G401 (cell line): Measurements from ENCODE around the gene CTNNA3. TPM values are rescaled to one million over a fixed set of nuclear protein-coding genes. Genes with fewer than 3 reads are reported as not detected.
A peak's percentile ranks its signal among the peaks of the same experiment; 100 is the strongest.

Source experiments
- DNase-seq: peaks from one replicate; pipeline ENCODE4 v3.0.0-alpha.2; 2015; ENCODE audit warnings: low spot score
- in situ Hi-C: cut with HindIII; loops from 2 replicates; pipeline ENCODE4 v1.10.0; 2016; ENCODE audit warnings: low sequenced_read_pairs, mixed read lengths
- total RNA-seq: library from RNA; depleted of rRNA; stranded (reverse); fragments of >200 nt; shearing (Covaris generic); gene quantifications from 2 replicates; pipeline ENCODE4 v1.2.3, GENCODE V29; 2014

The CTNNA3 gene
- total RNA-seq, 1 experiment from 2014 or later: not detected

DNA sequence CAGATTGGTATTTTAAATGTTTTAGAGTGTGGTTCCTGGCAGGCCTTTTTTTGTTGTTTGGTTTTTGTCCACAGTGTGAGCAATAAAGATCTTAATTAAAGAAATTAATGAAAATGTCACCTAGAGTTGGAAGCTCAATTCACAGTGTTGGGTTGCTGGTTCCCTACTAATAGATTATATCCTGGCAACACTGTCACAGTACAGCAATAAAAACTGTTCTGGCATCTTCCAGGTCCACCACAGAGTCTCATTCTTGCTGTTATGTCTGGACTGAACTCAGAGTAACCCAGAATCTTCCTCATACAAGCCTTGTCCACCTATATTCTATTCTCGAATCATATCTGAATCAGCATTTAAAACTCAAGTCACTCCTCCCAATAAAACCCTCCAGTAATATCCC is 982.6 kb downstream of the CTNNA3 start:
- DNase-seq: no peak
- in situ Hi-C loops: no loop called here

DNA sequence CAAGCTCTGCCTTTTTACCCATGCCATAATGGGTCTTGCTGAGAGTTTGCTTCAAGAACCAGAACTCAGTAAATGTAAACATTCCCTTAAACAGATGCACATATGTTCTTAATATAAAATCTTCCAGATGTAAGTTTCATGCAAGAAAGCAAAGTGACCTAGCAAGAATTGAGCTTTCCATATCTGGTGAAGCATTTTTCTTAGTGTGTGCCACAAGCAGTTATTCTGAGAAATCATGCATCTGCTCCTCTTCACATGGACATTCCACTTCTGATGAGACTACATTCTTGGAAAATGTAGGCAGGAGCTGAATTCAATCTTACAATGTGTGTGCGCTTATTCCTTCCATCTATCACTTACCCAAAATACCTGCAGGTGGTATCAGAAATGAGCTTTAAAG is 997.9 kb downstream of the CTNNA3 start:
- no peak for DNase-seq
- in situ Hi-C loops: no loop called here

DNA sequence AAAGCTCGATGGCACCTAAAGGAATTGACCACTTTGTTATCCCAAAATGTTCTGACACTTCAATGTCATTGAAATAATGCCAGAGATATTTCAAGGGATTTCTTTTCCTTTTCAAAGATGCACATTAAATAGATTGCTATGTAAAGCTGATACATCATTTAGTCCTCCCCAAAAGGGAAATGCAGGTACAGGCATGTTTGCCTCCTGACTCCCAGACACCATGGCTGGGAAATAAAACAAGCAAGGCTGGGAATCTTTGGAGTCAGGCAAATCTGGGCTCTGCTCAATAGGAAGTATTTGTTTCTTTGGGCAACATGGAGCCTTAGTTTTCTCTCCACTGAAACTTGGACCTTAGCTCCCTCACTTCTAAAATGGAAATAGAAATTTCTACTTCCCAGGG is 1000.9 kb downstream of the CTNNA3 start:
- in situ Hi-C loops: no loop called here

DNA sequence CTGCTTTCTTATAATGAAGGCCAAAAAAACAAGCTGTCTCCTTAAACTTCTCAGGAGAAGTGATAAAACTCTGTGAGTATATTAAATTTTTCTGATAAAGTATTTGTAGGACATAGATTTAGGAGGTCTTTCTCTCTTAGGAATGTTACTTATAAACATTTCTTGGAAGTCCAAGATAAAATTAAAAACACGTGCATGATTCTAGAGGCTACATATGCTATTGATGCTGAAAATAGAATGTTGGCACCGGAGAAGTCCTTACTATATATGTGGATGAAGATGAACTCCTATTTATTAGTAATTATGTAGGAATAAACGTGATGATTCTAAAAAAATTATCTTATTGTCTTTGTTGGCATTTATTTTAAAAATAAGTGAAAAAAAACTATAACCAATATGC is 1011.4 kb downstream of the CTNNA3 start:
- DNase-seq: no peak
- in situ Hi-C loops: no loop called here

More for the DNA sequence above, 1000.9 kb downstream of the CTNNA3 start:
- no peak for DNase-seq

DNA sequence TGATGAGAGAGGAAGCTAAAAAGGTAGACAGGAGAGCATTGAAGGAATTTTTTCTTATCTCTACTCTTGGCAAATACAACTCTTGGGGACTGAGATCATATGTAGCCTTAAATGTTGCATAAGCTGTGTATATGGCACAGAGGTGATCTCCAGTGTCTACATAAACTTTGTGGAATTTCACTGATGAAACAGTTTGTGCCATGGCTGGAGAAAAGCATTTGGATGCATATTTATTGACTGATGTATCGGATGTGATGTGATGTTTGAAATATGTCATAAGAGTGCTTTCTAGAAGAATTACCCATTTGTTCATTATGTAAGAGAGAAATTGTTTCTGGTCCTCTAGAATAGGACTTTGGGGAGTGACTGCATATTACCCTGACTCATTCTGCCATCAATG is 1015.1 kb downstream of the CTNNA3 start:
- in situ Hi-C loops: no loop called here
- DNase-seq: no peak

DNA sequence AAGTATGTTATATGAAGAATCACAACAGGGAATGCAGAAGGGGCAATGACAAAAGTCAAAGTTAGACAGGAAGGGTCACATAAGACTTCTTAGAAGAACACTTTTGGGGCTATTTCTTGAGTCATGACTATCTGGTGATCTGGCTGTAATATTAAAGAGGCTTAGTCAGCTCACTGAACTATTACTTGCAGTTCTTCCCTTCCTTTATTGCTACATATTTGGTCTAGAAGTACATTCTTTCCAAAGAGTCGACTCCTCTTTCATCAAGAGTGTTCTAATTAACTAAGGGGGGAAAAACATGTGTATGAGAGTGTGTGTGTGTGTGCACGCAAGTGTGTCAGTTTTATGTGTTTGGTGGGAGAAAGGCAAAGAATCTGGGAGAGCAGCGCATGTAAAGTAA is 1017.5 kb downstream of the CTNNA3 start:
- in situ Hi-C loops: no loop called here
- DNase-seq: no peak

DNA sequence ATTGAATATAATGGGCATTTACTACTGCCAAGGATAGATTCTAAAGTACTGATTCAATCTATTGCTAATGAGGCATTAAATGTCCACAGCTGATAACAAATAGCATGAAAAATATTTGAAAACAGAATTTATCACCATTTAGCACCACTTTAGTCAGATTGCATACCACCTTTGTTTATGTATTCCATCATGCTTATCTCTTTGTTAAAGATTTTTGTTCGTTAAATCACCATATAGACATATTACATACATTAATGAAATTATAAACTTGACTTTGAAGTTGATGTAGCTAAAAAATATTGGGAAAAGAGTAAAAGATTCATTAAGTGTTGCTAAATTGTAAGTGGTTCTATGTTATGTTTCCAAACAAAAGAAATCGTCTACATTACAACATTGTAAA is 1022.9 kb downstream of the CTNNA3 start:
- in situ Hi-C loops: no loop called here
- no peak for DNase-seq

DNA sequence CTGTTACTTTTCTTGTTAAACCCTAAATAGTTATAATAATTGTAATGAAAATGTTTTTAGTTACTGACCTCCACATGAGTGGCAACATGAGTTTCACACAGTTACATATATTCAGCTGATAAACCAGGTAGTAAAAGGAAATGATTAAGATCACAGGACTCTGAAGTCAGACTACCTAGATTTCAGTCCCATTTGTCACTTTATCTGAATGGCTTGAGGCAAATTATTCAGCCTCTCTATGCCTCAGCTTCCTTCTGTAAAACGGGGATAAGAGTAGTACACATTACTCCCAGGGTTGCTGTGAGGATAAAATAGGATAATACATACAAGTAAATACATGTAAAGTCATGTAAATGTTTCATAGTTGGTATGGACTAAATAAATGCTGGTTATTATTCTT is 1024.4 kb downstream of the CTNNA3 start:
- no peak for DNase-seq
- in situ Hi-C loops: no loop called here

DNA sequence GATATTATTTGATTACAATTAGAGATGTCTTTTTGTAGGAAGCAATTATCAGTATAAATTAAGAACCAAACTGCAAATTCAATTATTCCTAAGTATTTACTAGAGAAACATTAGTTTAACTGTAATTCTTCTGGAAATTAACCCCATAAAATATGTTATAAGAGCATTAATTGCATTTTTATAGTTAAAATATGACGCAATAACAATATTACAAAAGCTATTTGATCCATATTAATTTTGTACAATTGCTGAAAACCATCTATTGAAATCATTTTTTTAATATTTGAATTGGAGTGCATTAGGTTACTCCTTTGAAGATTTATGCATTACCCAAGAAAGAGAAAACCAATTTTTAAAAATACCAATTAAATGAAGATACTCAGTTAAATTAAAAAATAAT is 1024.9 kb downstream of the CTNNA3 start:
- in situ Hi-C loops: no loop called here
- no peak for DNase-seq

DNA sequence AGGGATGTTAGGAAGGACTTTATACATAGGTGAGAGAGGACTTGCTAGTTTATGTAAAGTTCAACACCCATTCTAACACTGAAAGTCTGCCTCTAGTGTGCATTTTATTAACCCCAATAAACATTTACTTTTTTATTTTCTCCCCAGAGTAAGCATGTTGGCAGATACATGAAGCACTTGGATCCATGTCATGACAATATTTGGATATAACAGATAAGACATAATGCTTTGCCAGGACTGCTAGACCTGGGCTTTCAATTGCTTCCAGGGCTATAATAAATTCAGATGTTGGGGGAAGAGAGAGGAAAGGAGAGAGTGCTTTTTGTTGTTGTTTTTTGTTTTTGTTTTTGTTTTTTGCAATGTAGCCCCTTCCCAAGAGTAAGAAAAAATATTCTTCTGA is 1039.5 kb downstream of the CTNNA3 start:
- no peak for DNase-seq
- in situ Hi-C loops: no loop called here

DNA sequence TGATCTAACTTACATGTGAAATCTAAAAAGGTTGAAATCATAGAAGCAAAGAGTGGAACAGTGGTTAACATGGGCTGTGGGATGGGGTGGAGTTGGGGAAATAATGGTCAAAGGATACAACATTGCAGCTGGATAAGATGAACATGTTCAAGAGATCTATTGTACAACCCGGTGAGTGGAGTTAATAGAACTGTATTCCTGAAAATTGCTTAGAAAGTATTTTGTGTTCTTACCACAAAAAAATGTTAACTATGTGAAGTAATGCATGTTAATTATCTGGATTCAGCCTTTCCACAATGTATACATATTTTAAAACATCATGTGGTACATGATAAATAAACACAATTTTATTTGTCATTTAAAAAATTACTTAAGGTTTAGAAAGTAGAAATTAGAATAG is 1041.1 kb downstream of the CTNNA3 start:
- no peak for DNase-seq
- in situ Hi-C loops: no loop called here

DNA sequence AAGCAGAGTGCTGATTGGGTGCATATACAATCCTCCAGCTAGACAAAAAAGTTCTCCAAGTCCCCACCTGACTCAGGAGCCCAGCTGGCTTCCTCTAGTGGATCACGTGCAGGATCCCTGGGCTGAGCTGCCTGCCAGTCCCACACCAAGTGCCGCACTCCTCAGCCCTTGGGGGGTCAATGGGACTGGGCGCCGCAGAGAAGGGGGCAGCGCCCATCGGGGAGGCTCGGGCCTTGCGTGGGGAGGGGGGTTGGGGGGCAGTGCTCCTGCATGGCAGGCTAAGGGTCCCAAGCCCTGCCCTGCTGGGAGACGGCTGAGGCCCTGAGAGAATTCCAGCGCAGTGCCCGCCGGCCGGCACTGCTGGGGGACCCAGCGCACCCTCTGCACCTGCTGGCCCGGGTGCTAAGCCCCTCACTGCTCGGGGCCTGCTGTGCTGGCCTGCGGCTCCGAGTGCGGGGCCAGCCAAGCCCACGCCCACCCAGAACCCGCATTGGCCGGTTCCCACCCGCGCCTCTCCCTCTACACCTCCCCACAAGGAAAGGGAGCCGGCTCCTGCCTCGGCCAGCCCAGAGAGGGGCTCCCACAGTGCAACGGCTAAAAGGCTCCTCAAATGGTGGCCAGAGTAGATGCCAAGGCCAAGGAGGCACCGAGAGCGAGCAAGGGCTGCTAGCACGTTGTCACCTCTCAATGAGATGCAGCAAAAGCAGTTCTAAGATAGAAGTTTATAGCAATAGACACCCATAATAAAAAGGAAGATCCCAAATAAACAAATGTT is 1044.5 kb downstream of the CTNNA3 start:
- DNase-seq: no peak
- in situ Hi-C loops: no loop called here

DNA sequence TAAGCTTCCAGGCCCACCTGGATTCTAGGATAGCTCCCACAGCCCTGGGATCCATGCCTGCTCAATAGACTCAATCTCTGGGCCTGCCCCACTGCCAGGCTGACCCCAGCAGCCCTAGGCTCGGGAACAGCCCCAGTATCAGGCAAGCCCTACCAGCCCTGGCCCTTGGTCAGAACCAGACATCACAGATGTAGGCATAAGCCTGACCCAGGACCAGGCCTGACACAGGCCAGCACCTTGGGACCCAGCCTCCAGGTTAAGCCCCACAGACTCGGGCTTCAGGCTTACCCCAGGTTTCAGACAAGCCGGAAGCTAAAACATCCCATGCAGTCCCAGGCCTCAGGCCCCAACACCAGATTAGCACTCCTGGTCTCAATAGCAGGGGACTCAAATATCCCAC is 1046.4 kb downstream of the CTNNA3 start:
- in situ Hi-C loops: no loop called here

DNA sequence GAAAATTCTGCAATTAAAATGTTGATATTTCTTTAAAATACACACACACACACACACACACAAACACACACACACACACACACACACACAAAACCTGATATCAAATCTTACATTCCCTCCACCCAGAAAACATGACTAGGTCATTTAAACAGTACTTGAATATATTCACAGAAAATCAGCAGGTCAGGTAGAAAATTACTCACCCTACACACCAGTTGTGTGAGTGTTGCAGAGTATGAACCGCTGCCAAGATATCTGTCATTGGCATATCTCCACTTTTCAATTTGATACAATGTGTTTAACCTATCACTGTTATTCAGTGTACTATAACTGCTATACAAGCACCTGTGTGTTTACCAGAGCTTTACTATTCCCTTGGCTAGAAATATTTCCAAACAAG is 1053.8 kb downstream of the CTNNA3 start:
- in situ Hi-C loops: no loop called here
- no peak for DNase-seq

More for the DNA sequence above, 1046.4 kb downstream of the CTNNA3 start:
- DNase-seq: no peak

DNA sequence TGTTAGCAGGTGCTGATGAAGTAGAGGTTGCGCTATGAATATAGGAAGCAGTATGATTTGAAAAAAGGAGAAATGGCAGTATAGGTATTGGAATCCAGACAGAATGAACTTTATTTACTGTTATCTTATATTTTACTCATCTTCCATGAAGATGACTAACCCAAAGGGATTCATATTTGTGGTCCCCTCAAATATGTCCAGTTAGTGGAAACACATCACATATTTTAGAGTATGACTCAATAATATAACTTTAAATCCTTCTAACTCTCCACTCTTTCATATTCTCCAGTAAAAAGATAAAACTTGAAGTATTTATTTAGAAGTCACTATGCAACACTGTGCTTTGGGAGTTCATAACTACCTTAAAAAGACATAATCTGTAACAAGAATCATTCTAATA is 1056.6 kb downstream of the CTNNA3 start:
- in situ Hi-C loops: no loop called here
- no peak for DNase-seq

DNA sequence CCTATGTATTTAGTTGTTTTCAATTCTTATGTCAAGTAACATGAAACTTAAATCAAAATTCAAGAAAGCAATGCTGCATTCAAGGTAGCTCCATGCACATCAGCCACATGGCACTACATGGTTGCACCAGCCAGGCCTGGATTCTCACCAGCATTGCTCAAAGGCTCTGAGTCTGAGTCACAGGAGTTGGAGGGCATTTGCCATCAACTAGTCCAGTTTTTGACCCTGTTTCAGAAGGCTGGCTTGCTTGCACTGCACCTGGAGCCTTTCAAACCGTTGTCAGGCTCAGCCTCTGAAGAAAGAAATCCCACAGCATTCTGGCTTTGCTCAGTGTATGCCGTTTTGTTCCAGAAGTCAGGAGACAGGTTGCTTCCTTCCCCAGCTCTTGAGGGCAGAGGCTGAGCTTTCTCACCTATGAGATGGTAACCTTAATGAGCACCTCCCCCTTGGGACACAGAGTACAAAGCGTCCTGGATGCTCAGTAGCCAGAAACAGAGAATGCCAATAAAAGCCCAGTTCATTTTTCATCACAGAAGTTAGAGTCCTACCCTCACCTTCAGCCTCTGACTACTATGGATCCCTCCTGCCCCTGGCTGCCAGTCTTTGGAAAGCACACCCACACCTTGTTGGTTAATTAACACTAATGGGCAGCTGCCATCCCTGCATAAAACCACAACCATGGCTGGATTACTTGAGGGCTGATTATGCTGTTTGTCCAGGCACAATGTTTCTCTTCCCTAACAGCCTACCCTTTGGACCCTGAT is 1058.5 kb downstream of the CTNNA3 start:
- DNase-seq: peak; percentile 12
- in situ Hi-C loops: no loop called here

DNA sequence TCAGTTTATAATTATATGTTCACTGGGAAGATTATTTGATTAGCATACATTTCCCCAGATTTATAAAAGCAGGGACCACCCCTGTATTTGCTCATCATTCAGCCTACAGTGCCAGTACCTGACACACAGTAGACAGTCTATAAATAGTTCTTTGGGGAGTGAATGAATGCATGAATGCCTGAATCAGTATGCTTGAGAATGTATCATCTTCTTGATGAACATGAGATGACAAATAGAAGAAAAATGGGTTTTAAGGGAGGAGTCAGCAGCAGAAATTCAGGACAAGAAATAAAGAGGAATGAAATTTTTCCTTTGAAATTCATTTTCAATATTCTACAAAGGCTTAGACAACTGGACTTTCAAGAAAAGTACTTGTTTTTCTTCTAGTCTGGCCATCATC is 1066.0 kb downstream of the CTNNA3 start:
- no peak for DNase-seq
- in situ Hi-C loops: no loop called here

DNA sequence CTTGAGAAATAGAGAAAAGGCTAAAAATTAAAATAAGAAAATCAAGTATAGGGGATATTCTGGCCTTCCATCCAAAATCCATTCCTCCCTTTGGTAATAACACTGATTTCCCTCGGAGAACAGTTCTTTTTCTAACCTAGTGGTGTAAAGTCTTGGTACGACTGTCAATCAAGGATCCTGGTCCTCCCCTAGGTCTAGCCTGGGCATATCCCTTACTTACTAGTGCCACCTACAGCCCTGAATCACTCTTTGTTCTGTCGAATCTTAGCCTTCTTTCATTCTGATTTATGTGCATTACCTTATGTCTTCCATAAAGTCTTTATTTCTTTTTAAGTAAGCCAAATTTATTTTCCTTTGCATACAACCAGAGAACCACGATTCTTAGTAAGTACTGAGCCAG is 1068.8 kb downstream of the CTNNA3 start:
- in situ Hi-C loops: no loop called here
- peak; percentile 23 for DNase-seq

DNA sequence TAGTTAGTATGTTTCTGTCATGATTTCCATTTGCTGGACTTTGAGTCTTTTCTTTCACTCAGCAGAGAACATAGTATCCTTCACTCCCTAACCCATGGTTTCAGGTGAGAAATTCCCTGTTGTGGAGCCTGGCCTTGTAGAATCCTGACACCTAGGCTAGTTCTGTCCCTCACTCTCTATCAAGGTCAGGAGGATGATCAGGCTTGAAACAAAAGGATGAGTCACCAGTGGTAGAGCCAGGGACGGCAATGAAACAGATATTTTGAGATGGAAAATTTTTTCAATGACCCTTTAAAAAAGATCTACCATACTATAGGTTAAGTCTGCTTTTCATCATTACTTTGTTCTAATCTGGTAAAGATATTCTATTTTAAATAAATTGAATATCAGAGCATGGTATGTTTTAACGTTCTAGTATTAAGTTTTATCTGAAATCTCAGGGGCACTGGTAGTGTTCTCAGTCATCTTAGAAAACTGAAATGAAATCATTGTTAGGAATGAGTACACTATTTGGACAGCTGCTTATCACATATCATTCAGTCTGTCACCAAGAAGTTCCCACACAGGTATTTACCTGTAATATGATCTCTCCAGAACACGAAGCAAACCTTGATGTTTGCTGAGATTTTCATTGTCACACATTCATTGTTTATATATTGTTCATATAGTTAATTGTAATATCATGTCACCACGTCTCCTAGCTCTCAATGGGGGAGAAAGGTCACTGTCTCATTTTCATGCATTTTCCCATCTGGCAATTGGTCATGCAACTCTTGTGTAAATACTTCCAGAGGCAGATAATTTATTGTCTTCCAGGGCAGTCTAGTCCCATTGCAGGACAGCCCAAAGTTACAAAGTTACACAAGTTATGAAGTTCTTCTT is 1070.0 kb downstream of the CTNNA3 start:
- no peak for DNase-seq
- in situ Hi-C loops: no loop called here

DNA sequence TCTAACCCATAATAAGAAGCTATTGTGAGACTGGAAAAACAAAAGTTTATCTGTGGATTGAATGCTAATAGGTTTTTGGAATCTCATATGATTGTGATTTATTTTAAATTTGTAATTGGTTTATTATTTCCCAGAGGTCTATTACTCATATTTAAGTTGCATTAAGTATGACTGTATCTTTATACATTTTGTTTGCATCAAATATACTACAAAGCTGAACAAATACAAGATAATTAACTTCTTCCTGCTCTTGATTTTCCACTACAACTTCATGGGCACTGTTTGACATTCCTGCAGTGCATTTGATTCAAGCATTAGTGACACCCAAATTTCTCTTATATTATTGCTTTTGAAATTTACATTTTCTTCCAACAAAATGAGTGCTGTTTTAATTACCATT is 1073.9 kb downstream of the CTNNA3 start:
- in situ Hi-C loops: no loop called here
- DNase-seq: no peak
